Neural progenitor cell (in vitro differentiated cells): ENCODE measurements around the gene SAMD4B. TPM values are rescaled to one million over a fixed set of nuclear protein-coding genes. Genes with fewer than 3 reads are reported as not detected.
A peak's percentile ranks its signal among the peaks of the same experiment; 100 is the strongest.

Source experiments
- DNase-seq: peaks from one replicate; pipeline ENCODE4 v3.0.0-alpha.2; 2016; ENCODE audit warnings: low spot score
- H2AFZ ChIP-seq: fragments of 200-600 bp; sonication (generic); replicated peaks from 2 replicates; pipeline ENCODE4 v1.6.1; 2016; ENCODE audit warnings: antibody characterized with exemption
- H3F3A ChIP-seq: fragments of 200-600 bp; sonication (generic); 2 replicates; pipeline ENCODE4 v1.6.1; 2016; ENCODE audit warnings: antibody characterized with exemption, low read depth
- H3K27ac ChIP-seq: fragments of 200-600 bp; sonication (generic); 2 replicates; pipeline ENCODE4 v1.5.1; 2016; ENCODE audit warnings: mild to moderate bottlenecking
- H3K27me3 ChIP-seq: fragments of 200-600 bp; sonication (generic); 2 replicates; pipeline ENCODE4 v1.6.1; 2016; ENCODE audit warnings: mild to moderate bottlenecking, moderate library complexity
- H3K36me3 ChIP-seq: fragments of 200-600 bp; sonication (generic); 2 replicates; pipeline ENCODE4 v1.5.1; 2016
- H3K4me1 ChIP-seq: fragments of 200-600 bp; sonication (generic); 2 replicates; pipeline ENCODE4 v1.6.1; 2016; ENCODE audit warnings: mixed run types
- H3K4me2 ChIP-seq: fragments of 200-600 bp; sonication (generic); 2 replicates; pipeline ENCODE4 v1.6.1; 2016
- H3K4me3 ChIP-seq: fragments of 200-600 bp; sonication (generic); 2 replicates; pipeline ENCODE4 v1.5.1; 2016
- H3K79me2 ChIP-seq: fragments of 200-600 bp; sonication (generic); 2 replicates; pipeline ENCODE4 v1.6.1; 2016; ENCODE audit warnings: low read depth
- H3K9ac ChIP-seq: fragments of 200-600 bp; sonication (generic); 2 replicates; pipeline ENCODE4 v1.6.1; 2016
- H3K9me3 ChIP-seq: fragments of 200-600 bp; sonication (generic); 2 replicates; pipeline ENCODE4 v1.5.1; 2016; ENCODE audit warnings: low read depth
- H4K20me1 ChIP-seq: fragments of 200-600 bp; sonication (generic); 2 replicates; pipeline ENCODE4 v1.6.1; 2016; ENCODE audit warnings: low read depth
- H3K27ac Mint-ChIP-seq: 3 replicates; pipeline ENCODE4 v1.8.0; 2021; ENCODE audit warnings: mixed read lengths
- H3K27me3 Mint-ChIP-seq: 2 replicates; pipeline ENCODE4 v1.8.0; 2022; ENCODE audit warnings: low read depth, mild to moderate bottlenecking, inconsistent platforms, moderate library complexity, mixed read lengths; ENCODE audit not compliant: insufficient read depth
- H3K36me3 Mint-ChIP-seq: 3 replicates; pipeline ENCODE4 v1.8.0; 2021; ENCODE audit warnings: mixed read lengths
- H3K4me1 Mint-ChIP-seq: 3 replicates; pipeline ENCODE4 v1.8.0; 2021; ENCODE audit warnings: mixed read lengths
- H3K4me3 Mint-ChIP-seq: 3 replicates; pipeline ENCODE4 v1.8.0; 2021; ENCODE audit warnings: mild to moderate bottlenecking, moderate library complexity, mixed read lengths
- H3K9me3 Mint-ChIP-seq: 3 replicates; pipeline ENCODE4 v1.8.0; 2020; ENCODE audit warnings: mixed read lengths
- EZH2 ChIP-seq: fragments of 200-600 bp; sonication (generic); IDR thresholded peaks from 2 replicates; pipeline ENCODE4 v1.6.1; 2017; ENCODE audit warnings: antibody characterized with exemption, mild to moderate bottlenecking, moderate library complexity
- EZH2phosphoT487 ChIP-seq: fragments of 200-600 bp; sonication (generic); IDR thresholded peaks from 2 replicates; pipeline ENCODE4 v1.6.1; 2017; ENCODE audit warnings: antibody characterized with exemption
- total RNA-seq: library from RNA; depleted of rRNA; stranded (reverse); fragments of >200 nt; gene quantifications from 2 replicates; pipeline ENCODE4 v1.2.3, GENCODE V29; 2015; ENCODE audit warnings: low replicate concordance
- TF ChIP-seq, protein P1 (sequence below): fragments of 200-600 bp; sonication (generic); IDR thresholded peaks from 2 replicates; pipeline ENCODE4 v1.5.1; 2017; ENCODE audit warnings: antibody characterized with exemption, mild to moderate bottlenecking

The SAMD4B gene
- total RNA-seq, 1 donor from 2014 or later, result 32.8 TPM

DNA sequence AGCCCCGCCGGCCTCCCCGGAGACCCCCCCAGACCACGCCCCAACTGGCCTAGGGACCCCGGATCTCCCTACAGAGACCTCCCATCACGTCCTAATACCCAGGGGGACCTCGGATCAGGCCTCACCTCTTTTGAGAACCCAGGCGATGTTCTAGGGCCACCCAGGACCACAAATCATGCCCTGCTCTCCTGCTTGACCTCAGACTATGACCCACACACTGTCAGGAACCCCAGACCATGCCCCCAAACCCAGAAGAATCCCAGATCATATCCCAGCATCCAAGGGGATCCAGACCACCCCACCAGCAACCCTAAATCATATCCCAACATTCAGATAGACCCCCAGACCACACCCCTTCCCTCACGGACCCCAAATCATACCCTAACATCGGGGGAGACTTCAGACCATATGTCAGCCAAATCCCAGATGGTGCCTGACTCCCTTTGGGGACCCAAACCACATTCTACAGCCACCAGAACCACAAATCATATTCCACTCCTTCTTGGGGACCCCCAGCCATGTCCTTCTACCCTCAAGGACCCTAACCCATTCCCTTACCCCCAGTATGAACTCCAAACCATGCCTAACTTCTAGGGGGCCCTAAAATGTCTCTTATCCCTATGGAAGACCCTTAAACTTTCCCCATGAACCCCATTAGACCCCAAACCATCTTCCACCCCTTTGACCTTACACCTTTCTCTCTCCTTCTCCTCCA, 20.9 kb upstream of the SAMD4B start:
- peaks cover 18% of the 10 kb centered on the region for H3K4me1 Mint-ChIP-seq
- TF ChIP-seq EZH2 (no peak), EZH2phosphoT487 (no peak)
- TF ChIP-seq, protein P1, sequence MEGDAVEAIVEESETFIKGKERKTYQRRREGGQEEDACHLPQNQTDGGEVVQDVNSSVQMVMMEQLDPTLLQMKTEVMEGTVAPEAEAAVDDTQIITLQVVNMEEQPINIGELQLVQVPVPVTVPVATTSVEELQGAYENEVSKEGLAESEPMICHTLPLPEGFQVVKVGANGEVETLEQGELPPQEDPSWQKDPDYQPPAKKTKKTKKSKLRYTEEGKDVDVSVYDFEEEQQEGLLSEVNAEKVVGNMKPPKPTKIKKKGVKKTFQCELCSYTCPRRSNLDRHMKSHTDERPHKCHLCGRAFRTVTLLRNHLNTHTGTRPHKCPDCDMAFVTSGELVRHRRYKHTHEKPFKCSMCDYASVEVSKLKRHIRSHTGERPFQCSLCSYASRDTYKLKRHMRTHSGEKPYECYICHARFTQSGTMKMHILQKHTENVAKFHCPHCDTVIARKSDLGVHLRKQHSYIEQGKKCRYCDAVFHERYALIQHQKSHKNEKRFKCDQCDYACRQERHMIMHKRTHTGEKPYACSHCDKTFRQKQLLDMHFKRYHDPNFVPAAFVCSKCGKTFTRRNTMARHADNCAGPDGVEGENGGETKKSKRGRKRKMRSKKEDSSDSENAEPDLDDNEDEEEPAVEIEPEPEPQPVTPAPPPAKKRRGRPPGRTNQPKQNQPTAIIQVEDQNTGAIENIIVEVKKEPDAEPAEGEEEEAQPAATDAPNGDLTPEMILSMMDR, result no peak
- peak overlapping the region; percentile 42 for H3K4me2 ChIP-seq
- peaks cover 24% of the 10 kb centered on the region for H3K27me3 Mint-ChIP-seq
- peak overlapping the region; percentile 19 for H3K27ac Mint-ChIP-seq
- H2AFZ ChIP-seq, result peak overlapping the region; percentile 72
- H3K9ac ChIP-seq, result no peak overlapping the region
- H3K36me3 ChIP-seq, result no peaks in the 10 kb centered on the region
- no peaks in the 10 kb centered on the region for H4K20me1 ChIP-seq
- no peaks in the 10 kb centered on the region for H3K79me2 ChIP-seq
- peaks cover 12% of the 10 kb centered on the region for H3F3A ChIP-seq
- H3K9me3 ChIP-seq, result no peaks in the 10 kb centered on the region
- H3K36me3 Mint-ChIP-seq, result no peaks in the 10 kb centered on the region
- H3K4me3 ChIP-seq, result peak overlapping the region; percentile 21
- no peak overlapping the region for H3K27ac ChIP-seq
- DNase-seq, result no peak
- peaks cover 57% of the 10 kb centered on the region for H3K27me3 ChIP-seq
- peaks cover 6% of the 10 kb centered on the region for H3K4me1 ChIP-seq
- H3K4me3 Mint-ChIP-seq, result peak overlapping the region; percentile 87
- H3K9me3 Mint-ChIP-seq, result no peaks in the 10 kb centered on the region

DNA sequence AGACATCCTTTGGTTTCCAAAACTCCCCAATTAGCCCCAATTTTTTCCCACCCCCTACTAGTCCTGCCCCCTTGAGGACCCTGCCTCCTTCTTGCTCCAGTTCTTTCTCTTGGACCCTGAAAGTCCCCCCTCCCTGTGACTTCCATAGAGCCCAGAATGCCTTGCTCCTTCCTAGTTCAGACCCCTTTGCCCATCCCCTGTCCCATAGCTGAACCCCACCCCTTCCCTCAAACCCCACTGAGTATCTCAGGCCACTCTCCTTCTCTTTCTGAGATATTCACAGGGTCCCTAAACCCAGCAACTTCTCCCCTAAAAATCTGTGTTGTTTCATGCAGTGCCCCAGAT, 20.4 kb upstream of the SAMD4B start:
- peak overlapping the region; percentile 87 for H3K4me3 Mint-ChIP-seq
- no peaks in the 10 kb centered on the region for H3K36me3 Mint-ChIP-seq
- no peaks in the 10 kb centered on the region for H3K9me3 Mint-ChIP-seq
- peaks cover 18% of the 10 kb centered on the region for H3K4me1 Mint-ChIP-seq
- peaks cover 26% of the 10 kb centered on the region for H3K27me3 Mint-ChIP-seq
- Histone ChIP-seq H3K27me3 (peaks cover 57% of the 10 kb centered on the region), H3K4me2 (no peak overlapping the region), H3K4me1 (peaks cover 6% of the 10 kb centered on the region), H3K36me3 (no peaks in the 10 kb centered on the region), H3K9ac (no peak overlapping the region), H3F3A (peaks cover 12% of the 10 kb centered on the region), H3K4me3 (no peak overlapping the region), H3K79me2 (no peaks in the 10 kb centered on the region), H3K27ac (no peak overlapping the region), H2AFZ (no peak overlapping the region), H4K20me1 (no peaks in the 10 kb centered on the region), H3K9me3 (no peaks in the 10 kb centered on the region)
- no peak for DNase-seq
- TF ChIP-seq, protein P1, result no peak
- no peak for TF ChIP-seq EZH2
- no peak for TF ChIP-seq EZH2phosphoT487
- no peak overlapping the region for H3K27ac Mint-ChIP-seq

DNA sequence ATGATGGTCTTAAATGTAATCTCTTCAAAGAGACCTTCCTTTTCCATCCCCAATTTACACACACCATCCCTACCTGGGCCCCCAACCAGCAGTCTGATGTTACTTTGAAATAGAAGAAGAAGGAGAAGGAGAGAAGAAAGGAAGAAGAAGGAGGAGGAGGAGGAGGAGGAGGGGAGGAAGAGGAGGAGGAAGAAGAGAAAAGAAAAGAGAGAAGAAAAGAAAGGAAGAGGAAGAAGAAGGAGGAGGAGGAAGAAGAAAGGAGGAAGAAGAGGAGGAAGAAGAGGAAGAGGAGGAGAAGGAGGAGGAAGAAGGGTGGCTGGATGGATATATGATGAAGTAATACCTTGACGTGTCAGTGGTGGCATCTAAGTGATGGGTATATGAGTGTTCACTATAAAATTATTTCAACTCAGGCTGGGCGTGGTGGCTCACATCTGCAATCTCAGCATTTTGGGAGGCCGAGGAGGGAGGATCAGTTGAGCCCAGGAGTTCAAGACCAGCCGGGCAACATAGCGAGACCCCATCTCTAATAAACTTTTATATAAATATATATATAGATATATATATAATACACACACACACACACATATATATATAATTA, 17.9 kb upstream of the SAMD4B start:
- H3K27ac Mint-ChIP-seq, result no peak overlapping the region
- Histone ChIP-seq H3K9me3 (no peaks in the 10 kb centered on the region), H3K4me3 (no peak overlapping the region), H4K20me1 (no peaks in the 10 kb centered on the region), H3K9ac (no peak overlapping the region), H3K4me2 (no peak overlapping the region), H3K4me1 (peaks cover 10% of the 10 kb centered on the region), H3K27ac (no peak overlapping the region), H3K27me3 (peaks cover 45% of the 10 kb centered on the region), H3K36me3 (no peaks in the 10 kb centered on the region), H3K79me2 (no peaks in the 10 kb centered on the region), H2AFZ (no peak overlapping the region), H3F3A (peaks cover 16% of the 10 kb centered on the region)
- TF ChIP-seq EZH2 (no peak), EZH2phosphoT487 (no peak)
- TF ChIP-seq, protein P1, result no peak
- no peak overlapping the region for H3K4me3 Mint-ChIP-seq
- DNase-seq, result no peak
- no peaks in the 10 kb centered on the region for H3K36me3 Mint-ChIP-seq
- peaks cover 29% of the 10 kb centered on the region for H3K27me3 Mint-ChIP-seq
- peaks cover 27% of the 10 kb centered on the region for H3K4me1 Mint-ChIP-seq
- no peaks in the 10 kb centered on the region for H3K9me3 Mint-ChIP-seq
